HG02840 (cell line): ENCODE measurements around the gene TRIM71.
"Not testable (repeated sequence)": the region's sequence is repeated elsewhere in the genome, so short reads cannot be mapped to it uniquely, and the experiment has no call there.

Experiments used
- ATAC-seq: cut with Tn5 transposase; IDR thresholded peaks from one replicate; pipeline ENCODE4 v1.9.1; 2021; ENCODE audit warnings: mild to moderate bottlenecking, moderate library complexity, moderate number of reproducible peaks; ENCODE audit not compliant: unreplicated experiment, low FRiP score

Gene TRIM71

DNA sequence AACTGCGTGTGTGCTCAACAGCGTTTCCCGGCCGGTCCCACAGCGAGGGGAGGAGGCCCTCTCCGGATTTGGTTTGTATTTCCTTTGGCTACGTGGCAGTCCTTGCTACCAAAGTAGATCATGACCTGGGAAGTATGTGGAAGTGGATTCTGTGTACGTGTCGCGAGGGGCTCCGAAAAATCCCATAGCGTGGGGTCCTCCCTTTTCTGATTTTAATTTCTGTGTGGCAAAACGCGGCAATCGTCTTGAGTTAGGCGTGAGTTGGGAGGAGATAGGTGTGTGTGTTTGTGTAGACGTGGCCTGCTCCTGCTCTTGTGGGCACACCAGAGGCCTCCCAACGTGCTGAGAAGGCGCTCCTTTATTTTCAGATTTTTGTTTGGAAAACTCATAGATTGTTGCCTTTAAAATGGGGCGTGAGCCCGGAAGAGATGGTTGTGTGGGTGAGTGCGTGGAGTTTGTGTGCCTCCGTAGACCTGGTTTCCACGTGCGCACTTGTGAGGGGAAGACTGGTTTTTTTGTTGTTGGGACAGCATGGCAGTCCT, 1.2 kb downstream of the TRIM71 start:
- ATAC-seq, result no peak

- no peak for ATAC-seq
These were observed 2.0 kb downstream of the TRIM71 start for GRCh38 chr3:32819551-32820348.

DNA sequence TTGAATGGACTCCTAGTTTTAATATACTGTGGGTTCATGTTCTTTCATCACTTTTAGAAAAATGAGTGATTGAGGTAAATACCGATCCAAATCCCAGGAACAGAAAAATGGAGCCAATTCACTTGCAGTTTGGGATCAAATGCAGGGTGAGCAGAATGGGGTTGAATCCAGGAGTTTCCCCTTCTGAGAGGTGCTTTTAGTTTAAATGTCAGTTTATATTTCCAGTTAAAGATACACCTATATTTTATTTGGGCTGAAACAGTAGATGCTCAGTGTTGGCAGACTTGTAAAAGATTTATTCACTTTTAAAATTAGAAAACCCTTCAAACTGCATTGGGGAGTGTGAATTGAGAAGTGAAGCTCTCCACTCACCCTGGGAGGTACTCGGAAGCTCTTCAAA, 2.6 kb downstream of the TRIM71 start:
- ATAC-seq, result no peak

- ATAC-seq, result no peak
These were observed 3.3 kb downstream of the TRIM71 start for GRCh38 chr3:32820971-32821685.

- no peak for ATAC-seq
These were observed 4.0 kb downstream of the TRIM71 start for GRCh38 chr3:32821686-32822296.

DNA sequence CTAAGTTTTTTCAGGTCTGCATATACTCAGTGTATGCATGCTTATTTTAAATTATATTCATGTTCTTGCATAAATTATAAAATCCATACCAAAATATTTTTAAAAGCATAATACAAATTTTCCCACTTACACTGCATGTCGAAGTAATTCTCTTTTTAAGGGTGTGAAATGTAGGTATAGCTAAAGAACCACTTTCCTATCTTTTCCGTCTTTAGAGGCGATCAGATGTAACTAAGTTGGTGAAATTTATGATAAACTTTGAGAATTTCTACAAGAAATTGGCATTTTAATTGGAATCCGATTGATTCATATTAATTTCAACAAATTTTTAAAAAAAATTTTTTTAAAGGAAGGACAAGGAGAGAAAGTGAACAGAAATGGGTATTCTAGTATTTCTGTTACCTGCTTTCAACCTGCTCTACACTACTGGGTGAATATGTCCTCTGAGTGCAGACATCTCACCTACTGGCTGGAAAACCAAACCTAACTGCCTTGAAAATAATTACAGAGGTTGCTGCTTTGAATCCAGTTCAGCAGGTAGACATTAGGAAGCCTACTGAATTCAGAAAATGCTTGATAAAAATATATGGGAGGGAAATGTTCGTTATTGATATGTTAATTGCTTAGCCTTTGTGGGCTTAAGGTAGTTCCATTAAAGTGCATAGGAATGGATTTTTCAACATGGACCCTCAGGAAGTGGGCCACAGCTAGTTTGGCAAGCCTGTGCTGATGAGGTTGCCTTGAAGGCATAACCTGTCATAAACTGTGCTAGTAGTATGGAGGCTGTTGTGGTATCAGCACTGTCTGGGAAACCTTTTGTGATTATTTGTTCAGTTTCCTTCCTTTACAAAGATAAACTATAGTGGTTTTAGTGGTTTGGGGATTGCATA, 5.1 kb downstream of the TRIM71 start:
- ATAC-seq, result no peak

- not testable (repeated sequence) for ATAC-seq
These were observed 5.9 kb downstream of the TRIM71 start for GRCh38 chr3:32823641-32824184.

- ATAC-seq, result no peak
These were observed 8.0 kb downstream of the TRIM71 start for GRCh38 chr3:32825601-32826375.

DNA sequence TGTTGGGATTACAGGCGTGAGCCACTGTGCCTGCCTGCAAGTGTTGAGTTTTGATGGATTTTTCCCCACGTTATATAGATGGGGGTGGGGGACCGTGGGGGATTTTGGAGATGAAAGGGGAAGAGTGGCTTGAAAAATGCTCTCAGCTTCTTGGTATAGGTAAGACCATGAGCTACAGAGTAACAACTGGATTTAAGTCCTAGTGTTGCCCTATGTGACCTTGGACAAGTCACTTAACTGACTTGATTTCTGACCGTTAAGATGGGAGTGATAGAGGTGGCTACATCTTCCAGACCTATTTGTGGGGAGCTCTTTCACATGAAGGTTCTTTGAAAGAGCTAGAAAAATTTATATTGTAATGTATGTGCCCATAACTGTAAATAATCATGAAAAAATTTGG, 13.3 kb downstream of the TRIM71 start:
- ATAC-seq, result no peak

- no peak for ATAC-seq
These were observed 14.0 kb downstream of the TRIM71 start for GRCh38 chr3:32831791-32832190.

DNA sequence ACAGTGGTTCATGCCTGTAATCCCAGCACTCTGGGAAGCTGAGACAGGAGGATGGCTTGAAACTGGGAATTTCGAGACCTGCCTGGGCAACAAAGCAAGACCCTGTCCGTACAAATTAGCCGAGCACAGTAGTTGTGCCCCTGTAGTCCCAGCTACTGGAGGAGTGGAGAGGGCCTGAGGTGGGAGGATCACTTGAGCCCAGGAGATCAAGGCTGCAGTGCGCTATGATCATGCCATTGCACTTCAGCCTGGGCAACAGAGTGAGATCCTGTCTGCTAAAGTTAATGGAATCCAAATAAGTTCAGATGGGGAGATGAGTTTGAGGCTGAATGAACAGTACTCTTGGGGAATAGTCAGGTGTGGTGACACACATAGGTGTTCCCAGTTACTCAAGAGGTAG, 14.4 kb downstream of the TRIM71 start:
- no peak for ATAC-seq

DNA sequence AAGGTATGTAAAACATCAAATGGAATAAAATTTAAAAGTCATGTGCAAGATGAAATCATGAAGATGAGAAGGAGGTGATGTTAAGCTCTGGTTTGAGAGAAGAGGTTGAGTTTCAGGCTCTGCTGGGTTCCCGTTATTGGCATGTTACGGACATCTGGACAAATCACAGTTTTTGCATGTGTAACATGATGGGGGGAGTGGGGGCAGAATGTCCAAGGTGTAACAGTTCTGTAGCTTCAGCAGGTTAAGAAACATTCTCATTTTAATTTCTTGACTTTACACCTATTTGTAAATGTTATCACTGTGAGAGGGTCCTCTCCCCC, 17.2 kb downstream of the TRIM71 start:
- no peak for ATAC-seq

GRCh38 chr3:32835961-32836360, 18.2 kb downstream of the TRIM71 start:
- ATAC-seq, result no peak

DNA sequence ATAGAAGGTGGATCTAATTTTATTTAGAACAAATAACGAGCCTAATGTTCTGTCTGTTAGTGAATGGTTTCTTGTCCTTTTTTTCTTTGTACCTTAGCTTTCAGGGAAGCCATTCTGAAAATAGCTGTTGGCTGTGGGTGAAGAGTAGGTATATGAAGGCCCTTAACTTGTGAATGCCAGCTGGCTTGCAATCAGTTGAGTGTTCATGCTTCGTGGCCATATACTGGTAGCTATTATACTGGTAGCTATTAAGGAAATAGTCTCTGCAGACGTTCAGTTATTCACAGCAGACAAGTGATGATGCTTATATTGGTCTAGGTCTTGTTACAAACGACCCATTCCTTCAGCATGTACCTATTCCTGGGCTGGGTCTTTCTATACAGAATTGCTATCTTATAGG, 18.8 kb downstream of the TRIM71 start:
- ATAC-seq, result no peak

- ATAC-seq, result no peak
These were observed 19.6 kb downstream of the TRIM71 start for GRCh38 chr3:32837366-32837765.

GRCh38 chr3:32837789-32838188, 20.0 kb downstream of the TRIM71 start:
- no peak for ATAC-seq

DNA sequence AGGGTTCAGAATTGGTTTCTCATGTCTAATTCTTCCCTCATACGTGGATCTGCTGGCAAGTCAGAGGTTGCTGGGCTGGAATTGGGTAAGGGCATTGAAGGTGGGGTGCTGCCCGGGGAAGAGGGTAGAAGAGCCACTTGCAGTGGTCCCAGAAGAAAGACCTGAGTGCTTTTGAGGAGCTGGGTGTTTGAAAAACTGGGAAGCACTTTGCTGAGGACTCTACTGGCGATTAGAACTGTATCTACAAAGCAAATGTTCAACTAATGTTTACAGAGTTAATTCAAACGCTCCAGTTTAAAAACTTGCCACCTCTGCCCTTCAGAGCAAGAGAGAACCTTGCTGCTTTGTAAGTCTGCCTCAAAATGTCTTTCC, 21.9 kb downstream of the TRIM71 start:
- no peak for ATAC-seq

DNA sequence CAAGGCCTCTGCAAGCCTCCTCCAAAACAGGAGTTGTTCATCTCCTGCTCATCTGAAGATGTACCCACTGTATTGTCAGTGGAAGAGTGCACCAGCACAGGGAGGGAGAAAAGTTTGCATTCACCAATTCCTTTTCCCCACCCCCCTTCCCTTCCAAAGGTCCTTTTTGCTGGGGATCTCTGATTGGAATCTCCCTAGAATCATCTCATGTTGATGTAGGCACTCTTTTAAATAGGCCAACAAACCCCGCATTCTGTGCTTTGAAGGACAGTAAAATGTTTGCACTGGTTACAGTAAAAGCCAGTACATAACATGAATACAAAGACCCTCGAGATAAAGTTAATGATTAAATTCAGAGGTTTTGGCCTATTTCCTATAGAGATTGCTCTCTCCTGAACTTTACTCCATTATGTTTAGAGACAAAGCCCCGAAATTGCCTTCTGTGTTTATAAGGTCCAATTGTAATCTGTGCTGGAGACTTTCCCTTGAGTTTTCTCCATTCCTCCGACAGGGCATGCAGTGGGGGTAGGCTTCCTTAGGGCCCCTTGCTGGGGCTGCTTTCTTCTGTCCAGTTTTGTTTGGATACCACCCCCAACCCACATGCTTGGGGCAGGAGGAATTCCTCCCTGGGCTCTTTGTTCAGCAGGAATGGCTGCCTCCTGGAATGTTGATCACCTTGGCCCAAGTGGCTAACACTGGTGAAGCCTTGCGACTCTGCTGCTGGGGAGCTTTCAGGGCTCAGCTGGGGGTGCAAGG, 22.5 kb downstream of the TRIM71 start:
- ATAC-seq, result no peak

GRCh38 chr3:32841341-32841740, 23.5 kb downstream of the TRIM71 start:
- ATAC-seq, result no peak
